GM18505 (cell line): ENCODE data around the gene TM9SF3.

Experiments used
- ATAC-seq: cut with Tn5 transposase; IDR thresholded peaks from one replicate; pipeline ENCODE4 v1.9.1; 2021; ENCODE audit not compliant: unreplicated experiment
- POLR2A ChIP-seq: IDR thresholded peaks from 4 replicates; pipeline ENCODE4 v1.6.1; 2011; ENCODE audit warnings: borderline replicate concordance; ENCODE audit not compliant: insufficient read depth, insufficient read length; ENCODE audit errors: extremely low read depth

The TM9SF3 gene

DNA sequence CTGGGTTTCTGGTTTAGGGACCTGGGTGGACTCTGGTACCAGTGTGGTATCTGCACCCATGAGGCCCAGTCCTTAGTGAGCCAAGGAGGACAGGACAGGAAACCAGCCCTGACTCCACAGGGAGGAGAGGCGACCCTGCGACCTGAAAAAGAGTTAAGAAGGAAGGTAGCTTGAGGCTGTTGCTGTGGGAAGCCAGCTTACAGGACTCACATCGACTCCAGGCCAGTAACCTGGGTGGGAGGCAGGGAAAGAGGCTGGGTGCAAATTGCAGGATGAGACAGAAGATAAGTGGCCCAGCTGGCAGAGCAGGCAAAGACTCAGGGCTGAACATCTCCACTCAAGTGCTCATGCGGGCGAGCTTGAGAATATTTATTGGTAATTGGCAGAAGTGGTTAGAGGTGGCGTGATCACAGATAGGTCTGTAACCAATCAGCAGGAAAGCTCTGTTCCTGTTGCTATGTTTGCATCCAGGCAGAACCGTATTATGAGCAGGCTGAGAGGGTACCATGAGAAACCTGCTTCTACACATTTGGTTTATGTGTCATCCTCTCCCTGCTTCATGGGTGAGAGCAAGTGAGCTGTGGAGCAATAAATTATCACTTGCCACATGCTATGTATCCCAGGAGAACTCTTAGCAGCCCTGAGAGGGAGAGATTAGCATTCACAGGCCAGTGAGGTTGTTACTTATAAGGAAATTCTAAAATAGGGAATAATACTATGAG lies 84.1 kb downstream of the TM9SF3 start:
- no peak for ATAC-seq
- TF ChIP-seq POLR2A = no peak

DNA sequence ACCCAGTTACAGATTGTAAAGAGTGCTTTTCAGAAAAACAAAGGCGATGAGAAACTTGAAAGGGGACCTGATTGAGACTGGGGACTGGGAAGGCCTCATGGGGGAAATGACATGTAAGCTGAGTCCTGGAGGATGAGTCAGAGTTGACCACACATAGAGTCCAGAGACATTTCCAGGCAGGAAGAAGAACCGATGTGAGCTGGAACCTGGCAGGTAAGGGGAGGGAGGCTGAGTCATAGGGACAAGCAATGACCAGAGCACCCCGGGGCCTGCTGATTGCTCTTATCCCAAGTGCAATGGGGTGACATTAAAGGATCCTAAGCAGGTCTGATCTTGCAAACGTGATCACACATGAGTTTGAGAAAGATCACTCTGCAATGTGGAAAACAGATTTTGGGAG lies 84.8 kb downstream of the TM9SF3 start:
- no peak for TF ChIP-seq POLR2A
- no peak for ATAC-seq

DNA sequence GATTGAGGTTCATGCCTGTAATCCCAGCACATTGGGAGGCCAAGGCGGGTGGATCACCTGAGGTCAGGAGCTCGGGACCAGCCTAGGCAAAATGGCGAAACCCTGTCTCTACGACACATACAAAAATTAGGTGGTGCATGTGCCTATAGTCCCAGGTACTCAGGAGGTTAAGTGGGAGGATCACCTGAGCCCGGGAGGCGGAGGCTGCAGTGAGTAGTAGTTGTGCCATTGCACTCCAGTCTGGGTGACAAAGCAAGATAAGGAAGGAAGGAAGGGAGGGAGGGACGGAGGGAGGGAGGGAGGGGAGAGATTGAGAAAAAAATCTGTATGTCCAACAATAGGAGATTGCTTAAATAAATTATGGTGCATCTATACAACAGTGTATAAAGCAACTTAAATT lies 86.3 kb downstream of the TM9SF3 start:
- no peak for TF ChIP-seq POLR2A
- ATAC-seq = no peak

DNA sequence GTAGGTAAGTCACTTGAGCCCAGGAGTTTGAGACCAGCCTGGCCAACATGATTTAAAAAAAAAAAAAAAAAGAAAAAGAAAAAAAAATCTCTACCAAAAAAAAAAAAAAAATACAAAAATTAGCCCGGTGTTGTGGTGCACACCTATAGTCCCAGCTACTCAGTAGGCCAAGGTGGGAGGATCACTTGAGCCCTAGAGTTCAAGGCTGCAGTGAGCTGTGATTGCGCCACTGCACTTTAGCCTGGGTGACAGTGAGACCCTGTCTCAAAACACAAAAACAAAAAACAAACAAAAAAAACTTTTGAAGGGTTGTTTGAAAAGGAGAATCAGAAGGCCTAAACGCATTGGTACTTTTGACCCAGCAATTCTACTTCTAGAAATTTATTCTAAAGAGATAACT lies 86.8 kb downstream of the TM9SF3 start:
- no peak for ATAC-seq
- TF ChIP-seq POLR2A = no peak

- no peak for ATAC-seq
- no peak for TF ChIP-seq POLR2A
Measured at GRCh38 chr10:96497391-96497790, 89.4 kb downstream of the TM9SF3 start.

GRCh38 chr10:96496281-96496925 lies 90.4 kb downstream of the TM9SF3 start:
- ATAC-seq = no peak
- no peak for TF ChIP-seq POLR2A

DNA sequence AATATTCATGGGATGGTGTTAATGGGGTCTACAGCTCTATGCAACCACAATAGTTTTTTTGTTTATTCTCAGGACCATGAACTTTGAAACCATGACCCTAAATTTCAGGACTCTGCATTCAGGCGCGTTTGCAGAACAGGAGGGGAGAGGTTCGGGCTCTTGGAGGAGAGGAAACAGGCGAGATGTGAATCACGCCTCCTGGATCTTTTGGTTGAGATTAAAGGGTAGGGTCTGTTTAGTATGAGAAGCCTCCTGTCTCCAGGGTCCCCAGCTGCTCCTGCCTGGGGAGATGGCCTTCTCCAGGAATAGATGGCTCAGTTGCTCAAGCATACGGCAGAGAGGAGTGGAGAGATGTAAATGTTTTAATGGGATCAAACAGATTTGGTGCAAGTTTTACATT lies 91.3 kb downstream of the TM9SF3 start:
- no peak for ATAC-seq
- TF ChIP-seq POLR2A = no peak

DNA sequence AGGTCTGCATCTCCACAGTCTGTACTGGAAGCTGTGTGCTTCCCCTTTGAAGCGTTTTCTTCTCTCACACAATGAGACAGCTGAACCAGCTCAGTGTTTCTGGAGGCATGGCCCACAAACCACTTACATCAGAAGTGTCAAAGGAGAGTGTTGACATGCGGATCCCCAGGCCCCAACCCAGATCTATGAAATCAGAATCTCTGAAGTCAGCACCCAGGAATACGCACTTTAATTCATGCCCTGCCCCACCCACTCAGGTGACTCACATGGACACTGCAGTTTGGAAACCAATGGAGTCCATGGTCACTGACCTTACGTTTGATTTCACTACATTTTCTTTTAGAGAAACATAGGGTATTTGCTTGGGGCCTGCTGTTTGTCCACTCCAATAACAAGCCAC lies 92.1 kb downstream of the TM9SF3 start:
- no peak for ATAC-seq
- TF ChIP-seq POLR2A = no peak

DNA sequence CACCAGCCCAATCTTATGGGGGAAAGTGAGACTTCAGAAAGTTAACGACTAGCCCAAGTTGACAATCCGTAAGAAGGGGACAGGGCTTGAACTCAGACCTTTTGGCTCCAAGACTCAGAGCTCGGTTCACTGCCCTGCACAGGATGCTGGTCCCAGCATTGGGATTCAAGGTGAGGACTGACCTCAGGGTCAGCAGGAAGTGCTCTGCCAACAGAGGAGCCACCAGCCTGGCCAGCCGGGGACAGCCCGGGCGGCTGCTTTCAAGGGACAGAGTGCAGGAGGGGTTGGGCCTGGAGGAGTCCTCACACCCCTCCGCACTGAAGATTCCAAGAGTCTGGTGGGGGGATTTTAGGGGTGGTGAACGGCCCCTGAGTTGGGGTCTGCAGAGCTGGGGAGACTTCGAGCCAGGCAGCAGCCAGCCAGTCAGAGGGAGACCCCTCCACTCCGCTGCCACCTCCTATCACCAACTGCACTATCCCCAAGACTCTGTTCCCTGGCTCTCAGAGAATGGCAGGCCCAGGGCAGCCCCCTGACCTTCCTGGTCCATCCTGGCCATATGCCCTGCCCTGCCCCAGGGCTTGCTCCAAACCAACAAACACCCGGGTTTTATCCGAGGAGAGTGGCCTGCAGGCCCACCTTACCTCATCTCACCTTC lies 92.8 kb downstream of the TM9SF3 start:
- TF ChIP-seq POLR2A = no peak
- ATAC-seq = no peak

GRCh38 chr10:96493254-96493653 lies 93.6 kb downstream of the TM9SF3 start:
- TF ChIP-seq POLR2A = no peak
- no peak for ATAC-seq

GRCh38 chr10:96491303-96491702 lies 95.5 kb downstream of the TM9SF3 start:
- ATAC-seq = no peak
- TF ChIP-seq POLR2A = no peak

- ATAC-seq = no peak
- no peak for TF ChIP-seq POLR2A
Measured at GRCh38 chr10:96488161-96488935, 98.5 kb downstream of the TM9SF3 start.

DNA sequence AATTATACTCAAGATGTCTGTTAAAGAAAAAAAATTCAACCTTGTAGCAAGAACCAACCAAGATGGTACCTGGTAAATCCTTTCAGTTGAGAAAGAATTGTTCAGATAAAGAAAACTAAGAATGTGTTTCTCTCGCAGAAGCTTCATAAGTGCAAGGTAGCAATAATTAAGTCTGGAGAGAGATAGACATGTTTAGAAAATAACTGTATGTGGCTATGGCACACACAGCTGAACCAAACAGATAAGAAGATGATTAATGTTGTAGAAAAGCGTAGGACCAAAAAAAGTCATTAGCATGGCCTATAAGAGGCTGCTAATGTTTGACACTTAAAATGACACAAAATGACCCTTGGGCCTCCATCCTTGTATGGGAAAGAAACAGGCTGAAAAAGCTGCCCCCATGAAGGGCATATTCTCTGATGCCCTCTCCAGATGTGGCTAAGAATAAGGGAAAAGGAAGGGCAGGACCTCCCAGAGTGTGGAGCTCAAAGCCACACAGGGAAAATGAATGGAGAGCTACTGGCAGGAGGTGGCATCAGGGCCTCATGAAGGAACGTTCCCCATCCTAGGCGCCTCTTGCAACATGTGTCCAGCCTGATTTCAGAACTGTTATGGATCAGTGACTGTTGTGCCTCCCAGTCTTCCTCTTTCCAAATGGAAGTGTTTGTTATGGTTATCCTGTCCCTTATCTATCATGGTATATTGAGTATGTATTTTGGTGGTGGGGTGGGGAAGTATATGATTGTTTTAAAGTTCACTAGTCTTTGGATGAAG lies 103.8 kb downstream of the TM9SF3 start:
- no peak for ATAC-seq
- TF ChIP-seq POLR2A = no peak

DNA sequence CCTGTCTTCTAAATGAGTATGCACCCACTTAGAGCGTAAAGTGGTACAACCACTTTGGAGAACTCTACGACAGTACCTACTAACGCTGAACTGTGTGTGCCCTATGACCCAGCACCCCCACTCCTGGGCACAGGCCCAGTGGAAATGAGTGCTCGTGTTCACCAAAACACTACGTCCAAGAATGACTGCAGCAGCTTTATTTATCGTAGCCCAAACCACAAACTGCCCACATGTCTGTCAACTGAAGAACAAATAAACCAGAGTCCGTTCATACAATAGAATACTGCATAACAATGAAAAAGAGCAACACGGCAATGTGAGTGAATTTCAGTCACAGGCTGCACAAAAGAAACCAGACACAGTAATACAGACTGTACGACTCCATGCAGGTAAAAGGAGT lies 108.5 kb downstream of the TM9SF3 start:
- no peak for ATAC-seq
- TF ChIP-seq POLR2A = no peak

- ATAC-seq = no peak
- no peak for TF ChIP-seq POLR2A
Measured at GRCh38 chr10:96473866-96474265, 112.9 kb downstream of the TM9SF3 start.
